H54 (cell line): Measurements from ENCODE around the gene ACSL4.
"Not testable (repeated sequence)": the region's sequence is repeated elsewhere in the genome, so short reads cannot be mapped to it uniquely, and the experiment has no call there.

Source experiments
- DNase-seq: peaks from one replicate; pipeline ENCODE4 v3.0.0; 2011; ENCODE audit warnings: low spot score, mixed read lengths; ENCODE audit not compliant: insufficient read length
- FAIRE-seq: peaks from 3 replicates; lab custom pipeline; 2011; peaks lifted over from hg19 to GRCh38; lab: Jason Lieb, UNC
- POLR2A ChIP-seq: IDR thresholded peaks from 2 replicates; pipeline ENCODE4 v1.6.1; 2011; ENCODE audit warnings: low read depth, mild to moderate bottlenecking, low read length

ACSL4 gene

GRCh38 chrX:109667986-109668385 is 65.1 kb downstream of the ACSL4 start:
- FAIRE-seq (no peak), DNase-seq (no peak)

DNA sequence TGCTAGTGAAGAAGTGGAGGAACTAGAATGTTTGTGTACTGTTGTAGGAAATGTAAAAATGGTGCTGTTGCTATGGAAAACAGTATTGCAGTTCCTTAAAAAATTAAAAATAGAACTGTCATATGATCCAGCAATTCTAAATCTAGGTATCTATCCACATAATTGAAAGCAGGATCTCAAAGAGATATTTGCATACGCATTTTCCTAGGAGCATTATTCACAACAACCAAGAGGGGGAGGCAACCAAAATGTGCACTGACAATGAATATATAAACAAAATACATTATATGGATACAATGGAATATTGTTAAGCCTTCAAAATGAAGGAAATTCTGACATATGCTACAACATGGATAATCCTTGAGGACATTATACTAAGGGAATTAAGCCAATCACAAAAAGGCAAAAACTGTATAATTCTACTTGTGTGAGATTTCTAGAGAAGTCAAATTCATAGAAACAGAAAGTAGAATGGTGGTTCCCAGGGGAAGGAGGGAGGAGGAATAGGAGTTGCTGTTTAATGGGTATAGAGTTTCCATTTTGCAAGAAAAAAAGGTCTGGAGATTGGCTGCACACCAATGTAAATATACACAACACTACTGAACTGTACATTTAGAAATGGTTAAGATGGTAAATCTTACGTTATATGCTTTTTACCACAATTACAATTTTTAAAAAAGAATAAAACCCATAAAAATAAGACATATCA is 72.5 kb downstream of the ACSL4 start:
- FAIRE-seq, result no peak
- TF ChIP-seq POLR2A, result no peak
- DNase-seq, result no peak

More at GRCh38 chrX:109667986-109668385, 65.1 kb downstream of the ACSL4 start:
- TF ChIP-seq POLR2A, result no peak

DNA sequence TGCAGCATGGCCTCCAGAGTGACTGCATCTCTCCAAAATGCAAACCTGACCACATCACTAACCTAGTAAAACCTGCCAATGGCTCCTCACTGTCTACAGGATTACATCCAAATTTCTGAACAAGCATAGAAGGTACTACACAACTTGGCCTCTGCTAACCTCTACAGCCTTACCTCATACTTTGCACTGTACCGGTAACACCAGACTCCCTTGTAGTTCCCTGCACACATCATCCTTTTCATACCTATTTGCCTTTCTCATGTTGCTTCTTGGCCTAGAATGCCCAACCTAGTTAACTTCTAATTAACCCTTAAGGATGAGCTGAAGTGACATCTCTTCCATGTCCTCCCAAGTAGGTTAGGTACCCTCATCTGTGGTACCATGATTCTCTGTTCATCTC is 74.7 kb downstream of the ACSL4 start:
- no peak for TF ChIP-seq POLR2A
- no peak for DNase-seq
- FAIRE-seq, result no peak

GRCh38 chrX:109657364-109657763 is 75.7 kb downstream of the ACSL4 start:
- DNase-seq, FAIRE-seq: not testable (repeated sequence)

GRCh38 chrX:109656774-109657173 is 76.3 kb downstream of the ACSL4 start:
- DNase-seq (no peak), FAIRE-seq (no peak)
- TF ChIP-seq POLR2A, result no peak

DNA sequence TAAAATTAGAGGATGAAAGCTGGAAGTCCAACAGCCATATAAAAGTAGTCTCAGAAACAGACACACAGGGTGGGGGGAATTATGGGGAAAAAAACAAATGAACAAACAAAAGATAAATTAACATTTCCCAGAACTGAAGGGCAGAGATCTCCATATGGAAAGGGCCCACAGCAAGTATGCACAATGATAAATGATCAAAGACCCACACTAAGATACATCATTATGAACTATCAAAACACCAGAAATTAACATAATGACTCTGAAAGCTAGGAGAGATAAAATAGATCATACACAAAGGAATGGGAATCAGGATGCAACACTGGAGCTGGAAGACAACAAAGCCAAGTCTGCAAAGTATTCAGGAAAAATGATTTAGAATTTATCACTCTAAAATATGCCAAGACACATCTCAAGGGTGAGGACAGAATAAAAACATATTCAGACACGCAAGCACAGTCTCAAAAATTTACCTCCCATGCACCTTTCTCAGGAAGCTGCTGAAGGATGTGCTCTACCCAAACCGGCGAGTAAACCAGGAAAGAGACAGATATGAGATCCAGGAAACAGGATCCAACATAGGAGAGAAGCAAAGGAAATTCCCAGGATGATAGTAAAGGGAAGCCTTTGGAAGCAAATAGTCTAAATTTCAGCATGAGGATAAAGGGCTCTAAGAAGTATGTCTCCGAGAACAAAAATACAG is 77.4 kb downstream of the ACSL4 start:
- FAIRE-seq (no peak), DNase-seq (no peak)
- no peak for TF ChIP-seq POLR2A

GRCh38 chrX:109654516-109655109 is 78.4 kb downstream of the ACSL4 start:
- no peak for TF ChIP-seq POLR2A
- FAIRE-seq (no peak), DNase-seq (no peak)

DNA sequence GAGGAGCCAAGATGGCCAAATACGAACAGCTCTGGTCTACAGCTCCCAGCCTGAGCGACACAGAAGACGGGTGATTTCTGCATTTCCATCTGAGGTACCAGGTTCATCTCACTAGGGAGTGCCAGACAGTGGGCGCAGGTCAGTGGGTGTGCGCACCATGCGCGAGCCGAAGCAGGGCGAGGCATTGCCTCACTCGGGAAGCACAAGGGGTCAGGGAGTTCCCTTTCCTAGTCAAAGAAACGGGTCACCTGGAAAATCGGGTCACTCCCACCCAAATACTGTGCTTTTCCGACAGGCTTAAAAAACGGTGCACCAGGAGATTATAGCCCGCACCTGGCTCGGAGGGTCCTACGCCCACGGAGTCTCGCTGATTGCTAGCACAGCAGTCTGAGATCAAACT is 88.4 kb downstream of the ACSL4 start:
- not testable (repeated sequence) for FAIRE-seq, DNase-seq

DNA sequence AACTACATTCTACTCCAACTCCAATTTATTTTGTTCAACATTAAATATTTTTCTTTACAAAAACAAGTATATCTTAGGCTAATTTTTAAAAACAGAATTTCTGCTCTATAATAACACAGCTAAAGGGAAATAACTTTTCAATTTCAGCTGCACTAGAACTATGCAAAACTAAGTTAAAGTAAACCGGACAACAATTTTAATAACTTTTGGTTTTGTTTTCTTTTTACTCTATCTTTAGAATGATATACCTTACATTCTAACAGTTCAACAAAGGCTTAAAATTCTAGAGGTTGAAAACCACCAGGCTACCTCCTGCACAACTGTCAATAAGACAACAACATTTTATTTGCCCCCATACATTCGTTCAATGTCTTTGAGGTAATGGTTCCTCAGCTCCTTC is 89.4 kb downstream of the ACSL4 start:
- DNase-seq (no peak), FAIRE-seq (no peak)
- TF ChIP-seq POLR2A, result no peak

DNA sequence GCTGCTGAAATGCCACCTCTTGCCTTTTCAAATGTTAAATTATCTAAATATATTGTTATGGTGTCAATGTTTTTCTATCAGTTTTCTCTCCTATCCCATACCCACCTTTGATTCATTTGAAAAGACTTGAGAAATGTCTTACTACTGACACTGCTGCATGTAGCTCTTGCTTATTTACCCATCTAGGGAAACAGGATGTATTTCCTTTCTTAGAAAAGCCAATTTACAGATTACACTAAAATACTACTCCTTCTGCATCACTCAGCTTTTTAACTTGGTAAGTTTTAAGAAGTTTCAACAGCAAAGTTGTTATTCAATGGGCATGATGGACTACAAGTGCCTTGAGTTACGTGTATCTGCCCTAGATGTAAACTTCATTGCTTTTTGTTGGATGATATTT is 94.9 kb downstream of the ACSL4 start:
- DNase-seq (no peak), FAIRE-seq (no peak)
- TF ChIP-seq POLR2A, result no peak

DNA sequence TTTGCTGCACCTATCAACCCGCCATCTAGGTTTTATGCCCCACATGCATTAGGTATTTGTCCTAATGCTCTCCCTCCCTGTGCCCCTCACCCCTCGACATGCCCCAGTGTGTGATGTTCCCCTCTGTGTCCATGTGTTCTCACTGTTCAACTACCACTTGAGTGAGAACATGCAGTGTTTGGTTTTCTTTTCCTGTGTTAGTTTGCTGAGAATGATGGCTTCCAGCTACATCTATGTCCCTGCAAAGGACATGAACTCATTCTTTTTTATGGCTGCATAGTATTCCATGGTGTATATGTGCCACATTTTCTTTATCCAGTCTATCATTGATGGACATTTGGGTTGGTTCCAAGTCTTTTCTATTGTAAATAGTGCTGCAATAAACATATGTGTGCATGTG is 95.6 kb downstream of the ACSL4 start:
- not testable (repeated sequence) for DNase-seq, FAIRE-seq

DNA sequence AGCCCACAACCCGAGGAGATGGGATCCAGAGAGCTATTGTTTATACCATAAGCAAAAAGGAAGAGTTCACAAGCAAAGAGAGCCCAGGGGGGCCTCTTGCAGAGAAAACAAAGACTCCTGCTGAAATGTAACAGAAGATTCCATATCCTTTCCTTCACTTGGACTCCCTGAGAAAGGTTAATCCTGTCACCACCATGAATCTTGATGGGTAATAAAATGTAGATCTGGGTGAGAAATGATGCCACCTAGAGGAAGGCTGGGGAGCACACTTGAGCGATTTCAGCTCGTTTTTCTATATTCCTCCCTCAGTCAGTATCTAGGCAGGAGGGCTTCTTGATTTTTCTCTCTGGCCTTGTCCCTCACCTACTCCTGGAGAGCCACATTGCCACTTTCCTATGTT is 97.9 kb downstream of the ACSL4 start:
- DNase-seq, result no peak

GRCh38 chrX:109632906-109633504 is 100.1 kb downstream of the ACSL4 start:
- FAIRE-seq (no peak), DNase-seq (no peak)
- TF ChIP-seq POLR2A, result no peak

More for the DNA sequence above, 97.9 kb downstream of the ACSL4 start:
- TF ChIP-seq POLR2A, result no peak
- FAIRE-seq, result no peak

DNA sequence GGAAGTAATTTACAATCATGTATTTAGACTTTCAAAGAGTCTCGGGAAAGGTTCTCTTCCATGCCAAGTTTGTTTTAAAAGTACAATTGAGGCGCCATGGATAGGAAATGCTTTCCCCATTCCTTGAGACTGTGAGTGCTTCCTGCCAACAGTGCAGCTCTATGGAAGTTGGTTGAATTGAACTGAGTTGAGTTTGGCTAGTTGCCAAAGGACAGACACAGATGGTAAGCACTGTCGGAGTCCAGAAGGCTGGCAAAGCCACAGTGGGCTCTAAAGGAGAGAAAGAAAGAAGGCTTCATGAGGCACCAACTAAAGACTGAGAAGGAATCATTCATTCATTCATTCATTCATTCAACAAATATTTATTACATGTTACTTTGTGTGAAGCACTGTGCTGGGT is 103.7 kb downstream of the ACSL4 start:
- FAIRE-seq, result no peak
- no peak for TF ChIP-seq POLR2A
- DNase-seq, result no peak

DNA sequence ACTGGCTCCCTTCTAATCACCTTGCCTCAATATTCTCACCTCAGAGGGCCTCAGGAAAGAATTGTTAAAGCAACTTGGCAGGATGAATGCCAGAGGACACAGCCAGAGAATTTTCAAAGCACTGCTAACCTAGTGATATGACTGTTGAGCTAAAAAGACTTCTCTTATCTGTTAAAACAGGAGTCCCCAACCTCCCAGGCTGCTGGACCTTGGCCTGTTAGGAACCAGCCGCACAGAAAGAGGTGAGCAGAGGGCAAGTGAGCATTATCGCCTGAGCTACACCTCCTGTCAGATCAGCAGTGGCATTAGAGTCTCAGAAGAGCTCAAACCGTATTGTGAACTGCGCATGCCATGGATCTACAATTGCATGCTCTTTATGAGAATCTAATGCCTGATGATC is 106.4 kb downstream of the ACSL4 start:
- DNase-seq (no peak), FAIRE-seq (no peak)
- no peak for TF ChIP-seq POLR2A
